ENCODE results near the gene MAPKAPK2. TPM values are rescaled to one million over a fixed set of nuclear protein-coding genes. Genes with fewer than 3 reads are reported as not detected.

The MAPKAPK2 gene
- total RNA-seq, 1 experiment from 2014 or later: 51.1 TPM

DNA sequence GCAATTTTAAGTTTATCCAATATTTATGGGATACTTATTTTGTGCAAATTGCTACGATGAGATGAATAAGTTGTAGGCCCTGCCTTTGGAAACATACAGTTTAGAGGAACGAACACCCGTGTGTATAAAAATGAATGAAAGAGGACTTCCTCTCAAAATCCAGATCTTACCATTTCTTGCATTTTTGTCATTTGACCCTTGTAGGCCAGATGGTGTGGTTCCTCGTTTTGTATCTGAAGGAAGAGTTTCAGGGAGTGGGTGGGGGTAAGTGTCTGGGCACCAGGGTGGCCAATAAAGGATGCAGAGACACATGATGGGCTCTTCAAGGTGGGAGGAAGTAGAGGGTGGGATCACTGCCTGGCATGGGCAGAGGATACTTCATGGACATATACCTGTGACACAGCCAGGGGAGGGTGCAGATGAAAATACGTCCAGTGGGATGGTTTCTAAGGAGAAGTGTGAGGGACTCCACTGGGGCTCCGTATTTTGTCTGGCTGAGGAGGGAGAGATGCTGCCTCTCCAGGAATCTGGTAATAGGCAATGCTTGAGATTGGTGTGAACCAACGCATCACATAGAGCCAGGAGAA, 14.4 kb downstream of the MAPKAPK2 start (continued):
- no peak for TF ChIP-seq POLR2AphosphoS5 (IDR thresholded peaks at IDR 0.05; ENCODE audit: low read depth, low read length)

DNA sequence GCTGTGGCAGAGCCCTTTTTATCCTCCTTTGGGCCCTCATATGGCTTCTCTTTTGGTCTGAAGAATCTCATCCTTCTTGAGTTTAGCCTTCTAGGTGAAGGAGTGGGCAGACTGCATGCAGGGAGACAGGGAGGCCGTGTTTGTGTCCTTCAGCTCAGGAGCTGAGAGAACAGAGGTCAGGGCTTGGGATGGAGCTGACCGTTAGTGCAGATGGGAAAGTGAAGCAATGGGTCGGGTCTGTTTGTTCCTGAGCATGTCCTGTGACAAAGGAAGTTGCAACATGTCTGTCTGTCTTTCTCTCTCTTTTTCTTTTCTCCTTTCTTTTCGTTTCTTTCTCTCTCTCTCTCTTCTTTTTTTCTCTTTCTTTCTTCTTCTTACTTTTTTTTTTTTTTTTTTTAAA, 14.9 kb downstream of the MAPKAPK2 start:
- H3K9me3 ChIP-seq (ENCODE audit: control insufficient read depth in 1 of 2, insufficient read depth in 1 of 2, low read depth in 1 of 2, low read length in 2 of 2): no peaks in the 10 kb centered on the region
- H3K4me1 ChIP-seq (ENCODE audit: control insufficient read depth in 1 of 2, insufficient read depth in 2 of 2, low read length in 2 of 2): peaks cover 0 to 2% of the 10 kb centered on the region in 2 experiments; a peak in 2 of 4 replicates
- no peak overlapping the region for H3K9ac ChIP-seq (ENCODE audit: low read length)
- TF ChIP-seq POLR2A (IDR thresholded peaks at IDR 0.05; ENCODE audit: borderline replicate concordance, extremely low read depth, insufficient read depth, insufficient read length): no peak
- no peak for TF ChIP-seq SRF (IDR thresholded peaks at IDR 0.05; ENCODE audit: low read depth)
- no peak for TF ChIP-seq EGR1 (IDR thresholded peaks at IDR 0.05; ENCODE audit: low read depth)
- TF ChIP-seq, protein P1, sequence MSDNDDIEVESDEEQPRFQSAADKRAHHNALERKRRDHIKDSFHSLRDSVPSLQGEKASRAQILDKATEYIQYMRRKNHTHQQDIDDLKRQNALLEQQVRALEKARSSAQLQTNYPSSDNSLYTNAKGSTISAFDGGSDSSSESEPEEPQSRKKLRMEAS (IDR thresholded peaks at IDR 0.05): no peak
- no peak for TF ChIP-seq CBX3 (IDR thresholded peaks at IDR 0.05; ENCODE audit: low read depth)
- TF ChIP-seq POLR2AphosphoS5 (IDR thresholded peaks at IDR 0.05; ENCODE audit: low read depth, low read length): no peak
- TF ChIP-seq JUND (IDR thresholded peaks at IDR 0.05): no peak
- TF ChIP-seq FOSL1 (IDR thresholded peaks at IDR 0.05; ENCODE audit: low read depth): no peak
- TF ChIP-seq ZFX (IDR thresholded peaks at IDR 0.05): no peak
- TF ChIP-seq TCF7L2 (IDR thresholded peaks at IDR 0.05; ENCODE audit: borderline replicate concordance, extremely low read depth, insufficient read depth, insufficient read length): no peak
- no peak for TF ChIP-seq ZNF274 (IDR thresholded peaks at IDR 0.05; ENCODE audit: low read depth, low read length)
- TF ChIP-seq EZH2 (IDR thresholded peaks at IDR 0.05): no peak
- no peak for TF ChIP-seq YY1 (IDR thresholded peaks at IDR 0.05; ENCODE audit: extremely low read depth, insufficient replicate concordance, low read depth, low read length)
- no peak overlapping the region for H2AFZ ChIP-seq (ENCODE audit: low read depth, low read length, poor library complexity, severe bottlenecking)
- DNase-seq (ENCODE audit: low read depth, low spot score) (no peak), ATAC-seq (no peak)
- H3K27me3 ChIP-seq (ENCODE audit: insufficient read depth, low read length): no peaks in the 10 kb centered on the region
- no peaks in the 10 kb centered on the region for H3K9me2 ChIP-seq (ENCODE audit: insufficient read depth)
- BruUV-seq (replicated peaks): no TSS peak
- CTCF ChIA-PET: no interaction called here
- RAD21 ChIA-PET (ENCODE audit: low non-redundant PET in 1 of 2, low total read pairs in 2 of 2, uncharacterized antibody in 2 of 2, unreplicated experiment in 2 of 2): no interaction called here
- no peaks in the 10 kb centered on the region for H3K36me3 ChIP-seq (ENCODE audit: control insufficient read depth in 1 of 2, insufficient read depth in 2 of 2, low read length in 2 of 2)
- H3K79me2 ChIP-seq (ENCODE audit: insufficient read depth, low read length): peaks cover 86% of the 10 kb centered on the region
- POLR2A ChIA-PET: interaction anchor here (1.5 kb wide), 1 partner anchor 12 kb away, joined by 3 read pairs; no protein-coding TSS in a partner anchor
- H3K27ac ChIP-seq (ENCODE audit: low read depth, low read length): no peak overlapping the region
- intact Hi-C loops (cut with micrococcal nuclease): no loop called here
- no peaks in the 10 kb centered on the region for H4K20me1 ChIP-seq (ENCODE audit: insufficient read depth)
- H3K4me2 ChIP-seq (ENCODE audit: low read length): no peak overlapping the region
- no peak overlapping the region for H3K4me3 ChIP-seq (replicated peaks in 1 of 2; ENCODE audit: low read depth in 1 of 2, low read length in 2 of 2)
